Measurements from ENCODE around the gene TMED1. TPM values are rescaled to one million over a fixed set of nuclear protein-coding genes. Genes with fewer than 3 reads are reported as not detected.
"Not testable (repeated sequence)": the region's sequence is repeated elsewhere in the genome, so short reads cannot be mapped to it uniquely, and the experiment has no call there.

Gene TMED1
- total RNA-seq, 2 experiments from 2014 or later: 8.6 to 11.8 TPM

DNA sequence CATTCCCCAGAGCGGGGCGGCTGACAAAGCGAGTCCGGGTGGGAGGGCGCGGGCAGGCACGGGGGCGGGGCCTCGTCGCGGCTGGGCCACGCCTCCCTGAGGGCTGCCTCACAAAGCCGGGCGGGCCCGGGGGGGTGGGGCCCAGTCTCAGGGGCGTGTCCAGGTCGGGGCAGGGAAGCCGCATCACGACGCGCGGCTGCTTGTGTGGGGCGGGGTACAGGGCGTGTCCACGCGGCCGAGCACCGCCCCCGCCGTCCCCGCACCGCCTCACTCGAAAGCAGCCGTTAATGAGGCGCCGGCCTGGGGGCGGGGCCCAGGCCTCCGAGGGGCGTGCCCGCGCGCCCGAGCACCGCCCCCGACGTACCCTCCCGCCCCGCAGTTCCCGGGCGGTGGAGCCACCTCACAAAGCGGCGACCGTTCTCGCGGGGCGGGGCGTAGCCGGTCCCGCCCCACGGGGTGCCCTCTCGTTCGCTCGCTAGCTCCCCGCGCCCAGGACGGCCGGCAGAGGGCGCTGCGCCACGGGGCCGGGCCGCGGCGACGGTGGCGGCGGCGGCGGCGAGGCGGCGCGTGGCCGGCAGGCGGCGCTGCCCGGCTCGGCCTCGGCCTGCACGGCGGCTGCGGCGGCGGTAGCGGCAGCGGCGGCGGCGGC is 35.1 kb upstream of the TMED1 start, which contains the start of gene CARM1:
Gene CARM1, plus strand, starts transcription at position 599 of the 649 bp plus-strand sequence. CDS start 150 bp downstream, outside the sequence.
- Mint-ChIP-seq H3K4me1 (peaks cover 23% of the 10 kb centered on the region), H3K4me3 (peak within 1 kb of the TSS; percentile 87), H3K27ac (peak within 1 kb of the TSS; percentile 90), H3K36me3 (peaks cover 1% of the 10 kb centered on the region), H3K27me3 (no peaks in the 10 kb centered on the region), H3K9me3 (no peaks in the 10 kb centered on the region)
- POLR2A ChIA-PET: interaction anchor here (0.5 to 2.7 kb wide), 5 partner anchors 35 to 504 kb away, joined by 3 to 10 read pairs (median 3); partner anchors contain the start of genes DNM2, SWSAP1 and TMED1
- DNase-seq (peak; percentile 100), ATAC-seq (ENCODE audit: low read depth) (peak; percentile 88)

DNA sequence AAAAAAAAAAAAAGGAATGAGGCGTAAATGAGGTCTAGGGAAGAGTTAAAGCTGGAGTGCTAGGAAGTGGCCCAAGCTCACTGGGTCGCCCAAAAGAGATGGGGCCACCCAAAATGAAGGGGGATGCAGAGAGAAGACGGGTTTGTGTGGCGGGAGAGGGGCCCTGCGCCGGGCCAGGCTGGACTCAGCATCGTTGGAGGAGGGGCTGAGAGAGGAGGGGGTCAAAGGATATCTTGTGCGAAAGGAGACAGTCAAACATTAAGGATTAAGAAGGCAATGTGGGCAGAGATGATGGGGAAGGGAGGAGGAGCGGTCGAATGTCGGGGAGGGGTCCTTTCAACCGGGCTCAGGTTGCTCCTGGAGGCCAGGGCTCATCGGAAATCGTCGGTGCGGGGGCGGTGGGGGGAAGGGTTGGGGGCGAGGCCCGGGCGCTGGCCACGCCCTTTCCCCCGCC is 34.5 kb upstream of the TMED1 start:
- POLR2A ChIA-PET: interaction anchor here (0.5 to 2.7 kb wide), 6 partner anchors 20 to 504 kb away, joined by 3 to 10 read pairs (median 3); partner anchors contain the start of genes DNM2, SWSAP1 and TMED1
- ATAC-seq (ENCODE audit: low read depth): no peak
- H3K9me3 Mint-ChIP-seq: no peaks in the 10 kb centered on the region
- H3K27me3 Mint-ChIP-seq: no peaks in the 10 kb centered on the region
- H3K27ac Mint-ChIP-seq: peak overlapping the region; percentile 90
- H3K36me3 Mint-ChIP-seq: peaks cover 1% of the 10 kb centered on the region
- peaks cover 23% of the 10 kb centered on the region for H3K4me1 Mint-ChIP-seq
- no peak for DNase-seq
- H3K4me3 Mint-ChIP-seq: peak overlapping the region; percentile 83

GRCh38 chr19:10869872-10870311 is 33.9 kb upstream of the TMED1 start:
- DNase-seq; ATAC-seq (ENCODE audit: low read depth); H3K36me3 Mint-ChIP-seq; H3K9me3 Mint-ChIP-seq; H3K27me3 Mint-ChIP-seq: not testable (repeated sequence)
- peaks cover 23% of the 10 kb centered on the region for H3K4me1 Mint-ChIP-seq
- peak overlapping the region; percentile 83 for H3K4me3 Mint-ChIP-seq
- POLR2A ChIA-PET: interaction anchor here (0.6 to 2.7 kb wide), 2 partner anchors 21 to 152 kb away, joined by 3 to 10 read pairs; partner anchors contain the start of gene DNM2
- H3K27ac Mint-ChIP-seq: peak overlapping the region; percentile 59

- Mint-ChIP-seq H3K4me1 (peaks cover 27% of the 10 kb centered on the region), H3K4me3 (no peak overlapping the region), H3K27ac (no peak overlapping the region), H3K27me3 (no peaks in the 10 kb centered on the region), H3K9me3 (no peaks in the 10 kb centered on the region), H3K36me3 (peaks cover 1% of the 10 kb centered on the region)
- POLR2A ChIA-PET: interaction anchor here (1.0 kb wide), 1 partner anchor 151 kb away, joined by 3 read pairs; the partner anchor contains the start of gene DNM2
- ATAC-seq (ENCODE audit: low read depth) (no peak), DNase-seq (no peak)
Observed at GRCh38 chr19:10868872-10869547, 33.0 kb upstream of the TMED1 start.

GRCh38 chr19:10866495-10866894 is 30.5 kb upstream of the TMED1 start:
- H3K27me3 Mint-ChIP-seq: no peaks in the 10 kb centered on the region
- H3K36me3 Mint-ChIP-seq: no peaks in the 10 kb centered on the region
- ATAC-seq (ENCODE audit: low read depth): no peak
- H3K4me1 Mint-ChIP-seq: peaks cover 26% of the 10 kb centered on the region
- H3K9me3 Mint-ChIP-seq: no peaks in the 10 kb centered on the region
- POLR2A ChIA-PET: interaction anchor here (0.6 kb wide), 1 partner anchor 8 kb away, joined by 3 read pairs; no protein-coding TSS in a partner anchor
- no peak overlapping the region for H3K27ac Mint-ChIP-seq
- no peak for DNase-seq
- H3K4me3 Mint-ChIP-seq: no peak overlapping the region

DNA sequence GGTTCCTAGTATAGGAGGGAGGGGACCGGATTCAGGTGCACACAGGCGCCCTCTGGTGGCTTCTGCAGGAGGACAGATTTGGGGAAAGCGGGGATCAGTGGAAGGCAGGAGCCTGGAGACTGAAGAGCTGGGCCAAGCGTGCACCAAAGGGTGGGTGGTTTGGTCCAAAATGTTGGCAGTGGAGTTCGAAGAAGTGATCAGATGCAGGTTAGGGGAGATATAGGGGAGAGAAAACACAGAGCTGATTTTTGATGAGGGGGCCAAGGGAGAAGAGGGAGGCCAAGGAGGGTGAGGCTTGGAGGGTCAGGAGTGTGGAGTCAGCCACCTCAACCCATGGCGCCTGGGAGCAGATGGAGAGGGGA is 28.5 kb upstream of the TMED1 start:
- Mint-ChIP-seq H3K36me3 (no peaks in the 10 kb centered on the region), H3K4me1 (peaks cover 24% of the 10 kb centered on the region), H3K27me3 (no peaks in the 10 kb centered on the region), H3K4me3 (peak overlapping the region; percentile 24), H3K27ac (peak overlapping the region; percentile 36), H3K9me3 (no peaks in the 10 kb centered on the region)
- DNase-seq (peak; percentile 84), ATAC-seq (ENCODE audit: low read depth) (peak; percentile 84)
- POLR2A ChIA-PET: interaction anchor here (0.5 to 2.2 kb wide), 7 partner anchors 28 to 163 kb away, joined by 3 to 21 read pairs (median 4); partner anchors contain the start of genes DNM2, QTRT1 and TMED1

DNA sequence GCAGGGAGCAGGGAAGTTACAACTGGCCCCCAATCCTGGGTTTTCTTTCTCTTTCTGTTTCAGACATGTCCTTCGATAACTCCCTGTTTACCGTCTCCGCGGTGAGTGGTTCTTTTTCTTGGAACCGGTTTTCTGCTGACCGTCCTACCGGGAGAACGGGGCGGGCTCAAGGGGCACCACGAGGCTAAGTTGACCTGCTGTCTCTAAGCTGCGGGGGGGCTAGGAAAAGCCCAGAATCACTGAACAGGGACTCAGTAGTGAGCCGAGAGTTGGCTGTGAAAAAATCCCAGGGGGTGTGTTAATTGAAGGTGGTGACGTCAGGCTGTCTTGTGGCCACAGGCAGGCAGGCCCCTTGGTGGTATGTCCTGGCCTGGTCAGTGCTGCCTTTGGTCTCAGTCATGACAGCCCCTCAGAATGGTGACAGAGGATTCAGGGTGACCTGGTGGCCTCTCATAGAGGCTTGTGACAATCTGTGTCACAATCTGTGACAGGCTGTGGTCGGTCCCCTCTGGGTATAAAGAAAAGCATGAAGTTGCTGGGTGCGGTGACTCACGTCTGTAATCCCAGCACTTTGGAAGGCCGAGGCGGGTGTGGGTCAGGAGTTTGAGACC is 27.2 kb upstream of the TMED1 start:
- Mint-ChIP-seq H3K27me3 (no peaks in the 10 kb centered on the region), H3K4me3 (no peak overlapping the region), H3K4me1 (peaks cover 22% of the 10 kb centered on the region), H3K9me3 (no peaks in the 10 kb centered on the region), H3K36me3 (no peaks in the 10 kb centered on the region), H3K27ac (no peak overlapping the region)
- POLR2A ChIA-PET: interaction anchor here (1.7 to 2.2 kb wide), 2 partner anchors 146 to 161 kb away, joined by 6 to 21 read pairs; partner anchors contain the start of genes DNM2 and QTRT1
- no peak for ATAC-seq (ENCODE audit: low read depth)
- no peak for DNase-seq

- POLR2A ChIA-PET: interaction anchor here (1.7 to 2.2 kb wide), 2 partner anchors 145 to 161 kb away, joined by 6 to 21 read pairs; partner anchors contain the start of genes DNM2 and QTRT1
- Mint-ChIP-seq H3K9me3 (no peaks in the 10 kb centered on the region), H3K4me3 (no peak overlapping the region), H3K27me3 (no peaks in the 10 kb centered on the region), H3K27ac (no peak overlapping the region), H3K4me1 (peaks cover 16% of the 10 kb centered on the region), H3K36me3 (no peaks in the 10 kb centered on the region)
- no peak for ATAC-seq (ENCODE audit: low read depth)
- DNase-seq: no peak
Observed at GRCh38 chr19:10862561-10863106, 26.6 kb upstream of the TMED1 start.

- Mint-ChIP-seq H3K27ac (no peak overlapping the region), H3K9me3 (no peaks in the 10 kb centered on the region), H3K27me3 (no peaks in the 10 kb centered on the region), H3K4me1 (peaks cover 13% of the 10 kb centered on the region), H3K36me3 (no peaks in the 10 kb centered on the region), H3K4me3 (no peak overlapping the region)
- ATAC-seq (ENCODE audit: low read depth) (peak; percentile 44), DNase-seq (no peak)
- POLR2A ChIA-PET: interaction anchor here (0.5 to 0.7 kb wide), 2 partner anchors 54 to 112 kb away, joined by 5 to 8 read pairs; no protein-coding TSS in a partner anchor
Observed at GRCh38 chr19:10861103-10861651, 25.2 kb upstream of the TMED1 start.

- H3K4me3 Mint-ChIP-seq: no peak overlapping the region
- H3K27ac Mint-ChIP-seq: no peak overlapping the region
- no peak for ATAC-seq (ENCODE audit: low read depth)
- DNase-seq: peak; percentile 65
- no peaks in the 10 kb centered on the region for H3K27me3 Mint-ChIP-seq
- no peaks in the 10 kb centered on the region for H3K36me3 Mint-ChIP-seq
- H3K9me3 Mint-ChIP-seq: no peaks in the 10 kb centered on the region
- POLR2A ChIA-PET: interaction anchor here (0.6 kb wide), 1 partner anchor 9 kb away, joined by 4 read pairs; no protein-coding TSS in a partner anchor
- peaks cover 4% of the 10 kb centered on the region for H3K4me1 Mint-ChIP-seq
Observed at GRCh38 chr19:10858204-10858828, 22.3 kb upstream of the TMED1 start.

DNA sequence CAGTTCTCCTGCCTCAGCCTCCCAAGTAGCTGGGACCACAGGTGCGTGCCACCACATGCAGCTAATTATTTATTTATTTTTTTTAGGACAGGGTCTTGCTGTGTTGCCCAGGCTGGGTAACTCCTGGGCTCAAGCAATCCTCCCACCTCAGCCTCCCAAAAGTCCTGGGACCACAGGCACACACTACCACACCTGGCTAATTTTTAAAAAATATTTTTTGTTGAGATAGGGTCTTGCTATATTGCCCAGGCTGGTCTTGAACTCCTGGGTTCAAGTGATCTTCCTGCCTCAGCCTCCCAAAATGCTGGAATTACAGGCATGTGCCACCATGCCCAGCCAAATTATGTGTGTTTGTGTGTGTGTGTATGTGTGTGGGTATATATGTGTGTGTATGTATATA is 20.9 kb upstream of the TMED1 start:
- H3K27me3 Mint-ChIP-seq; H3K27ac Mint-ChIP-seq; H3K4me1 Mint-ChIP-seq; ATAC-seq (ENCODE audit: low read depth); H3K9me3 Mint-ChIP-seq; H3K4me3 Mint-ChIP-seq; DNase-seq; H3K36me3 Mint-ChIP-seq: not testable (repeated sequence)
- POLR2A ChIA-PET: interaction anchor here (1.8 kb wide), 1 partner anchor 21 kb away, joined by 5 read pairs; the partner anchor contains the start of gene TMED1

DNA sequence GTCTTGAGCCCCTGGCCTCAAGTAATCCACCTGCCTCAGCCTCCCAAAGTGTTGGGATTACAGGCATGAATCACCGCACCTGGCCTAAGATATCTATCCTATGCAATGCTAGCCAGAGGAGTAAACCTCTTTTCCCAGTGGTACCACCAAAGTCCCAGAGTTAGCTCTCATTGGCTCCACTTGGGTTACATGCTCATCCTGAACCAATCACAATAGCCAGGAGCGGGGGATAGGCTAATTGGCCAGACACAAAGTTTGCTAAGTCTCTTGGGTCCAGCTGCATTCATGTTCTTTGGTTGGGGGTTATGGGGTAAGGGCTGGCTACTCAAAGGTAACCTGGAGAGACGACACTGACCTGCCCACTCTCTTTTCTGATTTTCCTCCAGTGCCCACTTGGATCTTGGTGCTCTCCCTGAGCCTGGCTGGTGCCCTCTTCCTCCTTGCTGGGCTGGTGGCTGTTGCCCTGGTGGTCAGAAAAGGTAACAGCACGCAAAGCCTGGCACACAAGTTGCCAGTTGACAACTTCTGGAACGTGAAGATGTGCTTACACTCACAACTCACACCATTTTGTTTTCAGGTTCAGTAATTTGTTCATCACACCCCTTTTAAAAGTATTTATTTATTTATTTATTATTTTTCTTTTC is 20.0 kb upstream of the TMED1 start:
- H3K27ac Mint-ChIP-seq: no peak overlapping the region
- no peaks in the 10 kb centered on the region for H3K36me3 Mint-ChIP-seq
- no peaks in the 10 kb centered on the region for H3K9me3 Mint-ChIP-seq
- POLR2A ChIA-PET: interaction anchor here (1.8 kb wide), 1 partner anchor 20 kb away, joined by 5 read pairs; the partner anchor contains the start of gene TMED1
- H3K4me1 Mint-ChIP-seq: no peaks in the 10 kb centered on the region
- no peak overlapping the region for H3K4me3 Mint-ChIP-seq
- no peaks in the 10 kb centered on the region for H3K27me3 Mint-ChIP-seq
- ATAC-seq (ENCODE audit: low read depth): peak; percentile 50
- no peak for DNase-seq

Data from activated naive CD8-positive, alpha-beta T cell treated with anti-CD3 and anti-CD28 coated beads, Interleukin-2, amount 10 ng/mL, durations not matched to agents 7 days and 5 days (primary cell).